ENCODE results near the gene TTC28.

TTC28 gene

GRCh38 chr22:28711820-28712777 is 32.5 kb upstream of the TTC28 start:
- H3K4me3 ChIP-seq (ENCODE audit: low read depth, low read length), result no peak overlapping the region
- TF ChIP-seq CTCF (IDR thresholded peaks at IDR 0.05; ENCODE audit: control insufficient read depth, extremely low read depth, insufficient read depth), result no peak
- DNase-seq (ENCODE audit: low read depth), result no peak

- H3K4me3 ChIP-seq (ENCODE audit: low read depth, low read length), result no peak overlapping the region
- no peak for TF ChIP-seq CTCF (IDR thresholded peaks at IDR 0.05; ENCODE audit: control insufficient read depth, extremely low read depth, insufficient read depth)
- no peak for DNase-seq (ENCODE audit: low read depth)
Observed at GRCh38 chr22:28711341-28711740, 31.7 kb upstream of the TTC28 start.

GRCh38 chr22:28710576-28711191 is 31.0 kb upstream of the TTC28 start:
- no peak for TF ChIP-seq CTCF (IDR thresholded peaks at IDR 0.05; ENCODE audit: control insufficient read depth, extremely low read depth, insufficient read depth)
- H3K4me3 ChIP-seq (ENCODE audit: low read depth, low read length), result no peak overlapping the region
- no peak for DNase-seq (ENCODE audit: low read depth)

- H3K4me3 ChIP-seq (ENCODE audit: low read depth, low read length), result no peak overlapping the region
- DNase-seq (ENCODE audit: low read depth), result peak; percentile 39
- TF ChIP-seq CTCF (IDR thresholded peaks at IDR 0.05; ENCODE audit: control insufficient read depth, extremely low read depth, insufficient read depth), result no peak
Observed at GRCh38 chr22:28710107-28710506, 30.5 kb upstream of the TTC28 start.

GRCh38 chr22:28706845-28707244 is 27.2 kb upstream of the TTC28 start:
- no peak for TF ChIP-seq CTCF (IDR thresholded peaks at IDR 0.05; ENCODE audit: control insufficient read depth, extremely low read depth, insufficient read depth)
- no peak for DNase-seq (ENCODE audit: low read depth)
- H3K4me3 ChIP-seq (ENCODE audit: low read depth, low read length), result no peak overlapping the region

GRCh38 chr22:28703436-28703835 is 23.8 kb upstream of the TTC28 start:
- H3K4me3 ChIP-seq (ENCODE audit: low read depth, low read length), result no peak overlapping the region
- no peak for DNase-seq (ENCODE audit: low read depth)
- no peak for TF ChIP-seq CTCF (IDR thresholded peaks at IDR 0.05; ENCODE audit: control insufficient read depth, extremely low read depth, insufficient read depth)

Data from LNCaP clone FGC (cell line).